GM12878 (cell line): ENCODE data around the gene CCL3. TPM values are rescaled to one million over a fixed set of nuclear protein-coding genes. Genes with fewer than 3 reads are reported as not detected.
"Not testable (repeated sequence)": the region's sequence is repeated elsewhere in the genome, so short reads cannot be mapped to it uniquely, and the experiment has no call there.

Experiments
- ATAC-seq: fragments of 200-7000 bp; cut with Tn5 transposase; 3 replicates; pipeline ENCODE4 v1.9.1; 2020; ENCODE audit warnings: mild to moderate bottlenecking, moderate library complexity
- BruUV-seq: library from RNA; stranded (reverse); fragments of 400-500 nt; replicated peaks from 2 replicates; lab custom pipeline; 2021; lab: Mats Ljungman, UMichigan
- CTCF ChIA-PET: fragments of 300-600 bp; sonication (Branson Sonifier 250); formaldehyde crosslinking; extraction: SDS; loops from one replicate; lab custom pipeline; 2021; ENCODE audit warnings: inconsistent platforms; lab: Yijun Ruan, JAX
- POLR2A ChIA-PET: fragments of 350-600 bp; formaldehyde crosslinking; extraction: SDS; loops from one replicate; lab custom pipeline; 2021; ENCODE audit warnings: inconsistent platforms; lab: Charles Lee
- RAD21 ChIA-PET: fragments of 300-600 bp; sonication (Branson Sonifier 250); formaldehyde crosslinking; loops from one replicate; lab custom pipeline; 2023; ENCODE audit warnings: antibody characterized with exemption; ENCODE audit not compliant: unreplicated experiment; lab: Charles Lee
- SMC1A ChIA-PET: fragments of 300-600 bp; sonication (Branson Sonifier 250); formaldehyde crosslinking; loops from one replicate; lab custom pipeline; 2023; ENCODE audit not compliant: unreplicated experiment, uncharacterized antibody; lab: Charles Lee
- DNase-seq: peaks from one replicate; pipeline ENCODE4 v3.0.0-alpha.2; 2011; ENCODE audit warnings: low read depth, low spot score
- FAIRE-seq: peaks from 3 replicates; lab custom pipeline; 2011; peaks lifted over from hg19 to GRCh38; lab: Jason Lieb, UNC
- H2AFZ ChIP-seq: 2 replicates; pipeline ENCODE4 v1.6.0; 2011; ENCODE audit warnings: low read depth, low read length, control low read depth; ENCODE audit not compliant: control insufficient read depth
- H3K27ac ChIP-seq: 2 replicates; pipeline ENCODE4 v1.5.1; 2011; ENCODE audit warnings: control low read depth; ENCODE audit not compliant: control insufficient read depth, insufficient read depth
- H3K27me3 ChIP-seq, 2 experiments: replicated peaks in 1 of 2; 2 replicates each; pipeline versions ENCODE4 v1.6.0 to v1.6.1; 2011; ENCODE audit warnings: low read length in 1 of 2; ENCODE audit not compliant: control insufficient read depth in 2 of 2, insufficient read depth in 2 of 2
- H3K36me3 ChIP-seq, 2 experiments: 2 replicates each; pipeline ENCODE4 v1.5.1; 2011; ENCODE audit warnings: low read length in 1 of 2; ENCODE audit not compliant: control insufficient read depth in 2 of 2, insufficient read depth in 2 of 2
- H3K4me1 ChIP-seq: 2 replicates; pipeline ENCODE4 v1.6.1; 2011; ENCODE audit warnings: mild to moderate bottlenecking, low read length, moderate library complexity, mixed read lengths; ENCODE audit not compliant: control insufficient read depth, insufficient read depth
- H3K4me2 ChIP-seq: 2 replicates; pipeline ENCODE4 v1.6.0; 2011; ENCODE audit warnings: control low read depth; ENCODE audit not compliant: control insufficient read depth, insufficient read depth
- H3K4me3 ChIP-seq: fragments of 200-600 bp; sonication (generic); 2 replicates; pipeline ENCODE4 v1.5.1; 2016
- H3K79me2 ChIP-seq: 2 replicates; pipeline ENCODE4 v1.6.0; 2011; ENCODE audit warnings: low read length; ENCODE audit not compliant: control insufficient read depth, insufficient read depth
- H3K9ac ChIP-seq: 2 replicates; pipeline ENCODE4 v1.8.0; 2011; ENCODE audit warnings: low read length, control low read depth, mixed read lengths; ENCODE audit not compliant: control insufficient read depth, insufficient read depth
- H3K9me3 ChIP-seq: replicated peaks from 3 replicates; pipeline ENCODE4 v1.5.1; 2011; ENCODE audit warnings: mild to moderate bottlenecking, low read length; ENCODE audit not compliant: control insufficient read depth, insufficient read depth
- H4K20me1 ChIP-seq: 2 replicates; pipeline ENCODE4 v1.6.0; 2011; ENCODE audit not compliant: control insufficient read depth, insufficient read depth
- ATF7 ChIP-seq: fragments of 450-650 bp; IDR thresholded peaks from 2 replicates; pipeline ENCODE4 v1.6.1; 2016; ENCODE audit warnings: low read depth, mild to moderate bottlenecking
- BCL11A ChIP-seq: IDR thresholded peaks from 2 replicates; pipeline ENCODE4 v1.6.1; 2011; ENCODE audit warnings: low read depth, low read length
- BHLHE40 ChIP-seq, 2 experiments: fragments of 450-650 bp in 1 of 2; IDR thresholded peaks; 2 replicates each; pipeline ENCODE4 v1.6.1; 2011 to 2017; ENCODE audit warnings: low read depth in 2 of 2, borderline replicate concordance in 1 of 2, improper control_type of control experiment in 1 of 2, low read length in 1 of 2, mild to moderate bottlenecking in 1 of 2
- CREB1 ChIP-seq: IDR thresholded peaks from 2 replicates; pipeline ENCODE4 v1.6.1; 2012; ENCODE audit warnings: low read depth, mild to moderate bottlenecking, inconsistent platforms
- DPF2 ChIP-seq: fragments of 450-650 bp; IDR thresholded peaks from 2 replicates; pipeline ENCODE4 v1.6.1; 2017; ENCODE audit warnings: mild to moderate bottlenecking
- ETV6 ChIP-seq, 2 experiments: fragments of 450-650 bp in 1 of 2; IDR thresholded peaks in 1 of 2; conservative IDR thresholded peaks in 1 of 2; 2 replicates each; pipeline ENCODE4 v1.6.1; 2014; ENCODE audit warnings: antibody characterized with exemption in 1 of 2, borderline replicate concordance in 1 of 2, low read depth in 1 of 2, mild to moderate bottlenecking in 1 of 2, moderate library complexity in 1 of 2
- MEF2A ChIP-seq: IDR thresholded peaks from 2 replicates; pipeline ENCODE4 v1.6.1; 2011; ENCODE audit warnings: low read depth, mild to moderate bottlenecking, low read length, moderate library complexity; ENCODE audit not compliant: insufficient read depth
- MXI1 ChIP-seq: fragments of 150-350 bp; IDR thresholded peaks from 2 replicates; pipeline ENCODE4 v1.6.1; 2011; ENCODE audit warnings: low read depth, mild to moderate bottlenecking, inconsistent platforms, low read length, improper control_type of control experiment
- NBN ChIP-seq: fragments of 450-650 bp; IDR thresholded peaks from 2 replicates; pipeline ENCODE4 v1.6.1; 2016
- PAX5 ChIP-seq: IDR thresholded peaks from 2 replicates; pipeline ENCODE4 v1.6.1; 2011; ENCODE audit warnings: low read depth, low read length, borderline replicate concordance
- POU2F2 ChIP-seq: IDR thresholded peaks from 3 replicates; pipeline ENCODE4 v1.6.1; 2011; ENCODE audit warnings: low read depth, mild to moderate bottlenecking, low read length, borderline replicate concordance
- RELB ChIP-seq: fragments of 450-650 bp; IDR thresholded peaks from 2 replicates; pipeline ENCODE4 v1.6.1; 2017; ENCODE audit warnings: low read depth, mild to moderate bottlenecking, moderate library complexity
- TCF3 ChIP-seq: IDR thresholded peaks from 2 replicates; pipeline ENCODE4 v1.6.1; 2012; ENCODE audit warnings: low read depth, mild to moderate bottlenecking, low read length, borderline replicate concordance; ENCODE audit not compliant: insufficient read depth
- WGBS: methylation state at CpG from one replicate; pipeline ENCODE4 v1.1.6; 2016; ENCODE audit warnings: low lambda C conversion rate; ENCODE audit not compliant: insufficient replicate concordance, insufficient coverage; ENCODE audit errors: missing lambda C conversion rate; 5-methylcytosine and 5-hydroxymethylcytosine counted together
- in situ Hi-C: fragments of 300-500 bp; cut with MboI; formaldehyde crosslinking; loops from 9 replicates; pipeline ENCODE4 v1.14.3; 2018; ENCODE audit warnings: mixed read lengths
- intact Hi-C: fragments of 100-400 bp; cut with micrococcal nuclease; formaldehyde crosslinking; loops from one replicate; pipeline ENCODE4 v1.14.2; 2022; ENCODE audit not compliant: unreplicated experiment
- polyA plus RNA-seq, 11 experiments: library from polyadenylated mRNA; depleted of rRNA in 4 of 11; unstranded in 6 of 11; stranded (reverse) in 5 of 11; fragments of >200 nt; fragmentation: Nextera tagmentation in 4 of 11; fragmentation: Illumina TruSeq in 1 of 11; extraction: Ambion mirVana in 4 of 11; extraction: Trizol in 1 of 11; gene quantifications; 1 replicate in 1 of 11; 2 replicates in 10 of 11; pipeline versions ENCODE4 v1.2.1 to v1.2.3, GENCODE V29; 2011 to 2016; ENCODE audit warnings: inconsistent platforms in 2 of 11, missing spikeins in 2 of 11, low read depth in 1 of 11
- total RNA-seq, 4 experiments: library from RNA; depleted of rRNA in 3 of 4; stranded (reverse); fragments of >200 nt in 3 of 4; fragmentation: Illumina TruSeq in 1 of 4; extraction: Trizol in 1 of 4; gene quantifications; 2 replicates each; pipeline versions ENCODE4 v1.2.1 to v1.2.3, GENCODE V29; 2013 to 2021

Gene CCL3
- total and polyA plus RNA-seq, 10 of the 15 experiments (the other 5 are each of a cell fraction or from before 2014, with no cell fraction given), result 96.5 to 1,488 (median 199) TPM

GRCh38 chr17:36104246-36104645 is 14.3 kb upstream of the CCL3 start:
- RAD21 ChIA-PET, result interaction anchor here (0.9 to 3.3 kb wide), 7 partner anchors 13 to 44 kb away, joined by 3 to 11 read pairs (median 6); partner anchors contain the start of gene CCL3
- intact Hi-C loops, in situ Hi-C loops, H3K27me3 ChIP-seq, H3K36me3 ChIP-seq, H3K27ac ChIP-seq, H4K20me1 ChIP-seq, H3K9me3 ChIP-seq, H3K4me3 ChIP-seq, BruUV-seq, FAIRE-seq, H2AFZ ChIP-seq, DNase-seq, H3K79me2 ChIP-seq, H3K9ac ChIP-seq: not testable (repeated sequence)
- peak; percentile 35 for ATAC-seq
- POLR2A ChIA-PET, result interaction anchor here (1.0 kb wide), 1 partner anchor 14 kb away, joined by 3 read pairs; no protein-coding TSS in a partner anchor
- Histone ChIP-seq H3K4me2 (0 out of 2 replicates have a peak overlapping the region, but pooled peaks have one; percentile 17), H3K4me1 (peaks cover 19% of the 10 kb centered on the region)
- WGBS, result 82% methylated on average over 7 of the region's 7 CpGs
- SMC1A ChIA-PET, result interaction anchor here (0.8 to 5.5 kb wide), 9 partner anchors 12 to 126 kb away, joined by 3 to 39 read pairs (median 5); no protein-coding TSS in a partner anchor
- CTCF ChIA-PET, result interaction anchor here (1.0 to 3.1 kb wide), 5 partner anchors 14 to 135 kb away, joined by 5 to 25 read pairs (median 8); partner anchors contain the start of gene CCL3

GRCh38 chr17:36103401-36103975 is 13.5 kb upstream of the CCL3 start, which contains the start of gene CCL4:
TSS of gene CCL4 (plus strand) at chr17:36103827. CDS start at chr17:36103906, 79 bp downstream.
- RAD21 ChIA-PET, result interaction anchor here (1.0 to 3.3 kb wide), 14 partner anchors 12 to 134 kb away, joined by 3 to 20 read pairs (median 6); partner anchors contain the start of gene CCL3
- DNase-seq (peak; percentile 68), ATAC-seq (peak; percentile 88)
- in situ Hi-C loops, H3K9me3 ChIP-seq, H3K36me3 ChIP-seq, H3K4me3 ChIP-seq, FAIRE-seq, H3K9ac ChIP-seq, H4K20me1 ChIP-seq, BruUV-seq, H2AFZ ChIP-seq, H3K79me2 ChIP-seq, H3K27me3 ChIP-seq: not testable (repeated sequence)
- SMC1A ChIA-PET, result interaction anchor here (1.0 to 5.5 kb wide), 15 partner anchors 12 to 126 kb away, joined by 3 to 39 read pairs (median 6); partner anchors contain the start of gene CCL3
- H3K4me2 ChIP-seq, result peak within 1 kb of the TSS; percentile 17; the same call in 1 of the 2 replicates
- intact Hi-C loops, result loop anchor here (1.0 kb wide), 1 partner anchor 13 kb away; the partner anchor contains the start of gene CCL3
- POLR2A ChIA-PET, result interaction anchor here (1.1 to 1.6 kb wide), 6 partner anchors 13 to 45 kb away, joined by 3 to 6 read pairs (median 4); partner anchors contain the start of gene CCL3
- peak within 1 kb of the TSS; percentile 31 for H3K27ac ChIP-seq
- H3K4me1 ChIP-seq, result peaks cover 19% of the 10 kb centered on the region
- 6% methylated on average over 6 of the region's 6 CpGs for WGBS
- CTCF ChIA-PET, result interaction anchor here (0.9 to 3.1 kb wide), 10 partner anchors 13 to 134 kb away, joined by 3 to 25 read pairs (median 6); partner anchors contain the start of gene CCL3
- TF ChIP-seq DPF2 (peak; percentile 35), MXI1 (0 out of 2 replicates have a peak, but pooled peaks have one; percentile 34), ATF7 (peak; percentile 99), MEF2A (0 out of 2 replicates have a peak, but pooled peaks have one; percentile 36), ETV6 (conservative IDR thresholded peaks at IDR 0.05 in 1 of 2, IDR thresholded peaks at IDR 0.05 in 1 of 2; ENCODE audit: borderline replicate concordance in 1 of 2, low read depth in 1 of 2) (peak in 1 of 2 experiments; percentile 44; a peak in 1 of 4 replicates), BCL11A (0 out of 2 replicates have a peak, but pooled peaks have one; percentile 50), PAX5 (peak; percentile 90; the same call in 1 of the 2 replicates), BHLHE40 (IDR thresholded peaks at IDR 0.05; ENCODE audit: borderline replicate concordance in 1 of 2, low read depth in 2 of 2, low read length in 1 of 2) (peak; percentile 50 to 75; a peak in 3 of 4 replicates), RELB (peak; percentile 87), NBN (peak; percentile 92), POU2F2 (peak; percentile 53; the same call in 1 of the 3 replicates), CREB1 (peak; percentile 73), TCF3 (0 out of 2 replicates have a peak, but pooled peaks have one; percentile 66)
